H1 (cell line): ENCODE measurements around the gene OPCML. TPM values are rescaled to one million over a fixed set of nuclear protein-coding genes. Genes with fewer than 3 reads are reported as not detected.

Source experiments
- CTCF ChIA-PET: fragments of 300-600 bp; sonication (Branson Sonifier 250); formaldehyde crosslinking; loops from one replicate; lab custom pipeline; 2021; ENCODE audit not compliant: partially characterized antibody; lab: Charles Lee
- POLR2A ChIA-PET: fragments of 300-600 bp; sonication (Branson Sonifier 250); formaldehyde crosslinking; loops from one replicate; lab custom pipeline; 2021; ENCODE audit warnings: inconsistent platforms; ENCODE audit not compliant: partially characterized antibody; lab: Charles Lee
- DNase-seq, 2 experiments: peaks; one replicate each; pipeline versions ENCODE4 v3.0.0 to v3.0.0-alpha.2; 2010 to 2022; ENCODE audit warnings: low spot score in 2 of 2, low read depth in 1 of 2, mixed read lengths in 1 of 2
- FAIRE-seq: peaks from 2 replicates; lab custom pipeline; 2011; peaks lifted over from hg19 to GRCh38; lab: Jason Lieb, UNC
- H2AFZ ChIP-seq: 2 replicates; pipeline ENCODE4 v1.8.1; 2012; ENCODE audit warnings: low read length, inconsistent platforms
- H2AK5ac ChIP-seq: 2 replicates; pipeline ENCODE4 v1.6.1; 2013; ENCODE audit warnings: low read depth, low read length
- H2BK120ac ChIP-seq: replicated peaks from 2 replicates; pipeline ENCODE3; 2013; ENCODE audit warnings: low read depth, low read length, inconsistent platforms
- H2BK12ac ChIP-seq: 2 replicates; pipeline ENCODE4 v1.6.1; 2013; ENCODE audit warnings: low read depth, low read length
- H2BK15ac ChIP-seq: 2 replicates; pipeline ENCODE4 v1.6.1; 2013; ENCODE audit warnings: low read length
- H2BK20ac ChIP-seq: 2 replicates; pipeline ENCODE4 v1.6.1; 2013; ENCODE audit warnings: low read length
- H2BK5ac ChIP-seq: 2 replicates; pipeline ENCODE4 v1.6.1; 2013; ENCODE audit warnings: low read depth, low read length
- H3K14ac ChIP-seq: 2 replicates; pipeline ENCODE4 v1.6.1; 2013; ENCODE audit warnings: inconsistent platforms; ENCODE audit not compliant: insufficient read length
- H3K18ac ChIP-seq: 2 replicates; pipeline ENCODE4 v1.6.1; 2013; ENCODE audit warnings: low read length; ENCODE audit errors: extremely low read depth
- H3K23ac ChIP-seq: 2 replicates; pipeline ENCODE4 v1.6.1; 2013; ENCODE audit warnings: inconsistent platforms; ENCODE audit not compliant: insufficient read length
- H3K23me2 ChIP-seq: 2 replicates; pipeline ENCODE4 v1.6.1; 2013; ENCODE audit warnings: low read depth, low read length
- H3K27ac ChIP-seq: 2 replicates; pipeline ENCODE4 v1.6.1; 2011; ENCODE audit warnings: low read depth, low read length, inconsistent platforms
- H3K27me3 ChIP-seq, 4 experiments: replicated peaks in 1 of 4; 1 replicate in 1 of 4; 2 replicates in 3 of 4; pipeline versions ENCODE4 v1.6.1 to v1.8.1; 2011 to 2013; ENCODE audit warnings: low read length in 3 of 4, mild to moderate bottlenecking in 3 of 4, inconsistent platforms in 2 of 4, mixed read lengths in 2 of 4, moderate library complexity in 1 of 4; ENCODE audit not compliant: control insufficient read depth in 3 of 4, insufficient read depth in 3 of 4; ENCODE audit errors: extremely low read depth in 1 of 4
- H3K36me3 ChIP-seq, 4 experiments: 2 replicates each; pipeline versions ENCODE4 v1.6.1 to v1.8.1; 2011 to 2013; ENCODE audit warnings: mild to moderate bottlenecking in 4 of 4, low read length in 3 of 4, moderate library complexity in 2 of 4, control low read depth in 1 of 4, inconsistent platforms in 1 of 4; ENCODE audit not compliant: insufficient read depth in 4 of 4, control insufficient read depth in 2 of 4
- H3K4ac ChIP-seq: replicated peaks from 2 replicates; pipeline ENCODE3; 2013; ENCODE audit warnings: low read length, low read depth, mixed read lengths, inconsistent platforms; ENCODE audit not compliant: insufficient read length
- H3K4me1 ChIP-seq, 4 experiments: replicated peaks in 1 of 4; 1 replicate in 1 of 4; 2 replicates in 3 of 4; pipeline versions ENCODE4 v1.6.1 to v1.8.1; 2011 to 2013; ENCODE audit warnings: low read length in 3 of 4, inconsistent platforms in 2 of 4, mixed read lengths in 1 of 4; ENCODE audit not compliant: insufficient read depth in 4 of 4, control insufficient read depth in 3 of 4
- H3K4me2 ChIP-seq, 2 experiments: 2 replicates each; pipeline versions ENCODE4 v1.6.1 to v1.8.1; 2011 to 2013; ENCODE audit warnings: low read depth in 2 of 2, low read length in 2 of 2, control low read depth in 1 of 2, inconsistent platforms in 1 of 2, mild to moderate bottlenecking in 1 of 2; ENCODE audit not compliant: insufficient read depth in 1 of 2
- H3K4me3 ChIP-seq, 4 experiments: fragments of 200-600, 300-600 bp in 1 of 4; sonication (generic), shearing (Covaris generic), sonication (Bioruptor Twin) in 1 of 4; 2 replicates each; pipeline versions ENCODE4 v1.5.1 to v1.8.1; 2011 to 2016; ENCODE audit warnings: low read length in 4 of 4, low read depth in 3 of 4, control low read depth in 2 of 4, inconsistent platforms in 2 of 4, mild to moderate bottlenecking in 2 of 4, mixed read lengths in 1 of 4, moderate library complexity in 1 of 4; ENCODE audit not compliant: insufficient read depth in 2 of 4; ENCODE audit errors: extremely low read depth in 1 of 4
- H3K56ac ChIP-seq: replicated peaks from 2 replicates; pipeline ENCODE3; 2013; ENCODE audit warnings: low read depth, mild to moderate bottlenecking, mixed read lengths, low read length, inconsistent platforms; ENCODE audit not compliant: insufficient read length
- H3K79me1 ChIP-seq: 2 replicates; pipeline ENCODE4 v1.6.1; 2013; ENCODE audit warnings: low read depth, low read length, control low read depth
- H3K79me2 ChIP-seq, 2 experiments: 2 replicates each; pipeline versions ENCODE4 v1.6.1 to v1.8.1; 2012 to 2013; ENCODE audit warnings: low read length in 2 of 2, mild to moderate bottlenecking in 2 of 2, inconsistent platforms in 1 of 2; ENCODE audit not compliant: insufficient read depth in 2 of 2, control insufficient read depth in 1 of 2
- H3K9ac ChIP-seq, 4 experiments: replicated peaks in 1 of 4; 1 replicate in 1 of 4; 2 replicates in 3 of 4; pipeline versions ENCODE4 v1.6.1 to v1.8.1; 2011 to 2013; ENCODE audit warnings: low read depth in 3 of 4, low read length in 3 of 4, control low read depth in 2 of 4, mild to moderate bottlenecking in 2 of 4, moderate library complexity in 2 of 4, inconsistent platforms in 1 of 4; ENCODE audit errors: extremely low read depth in 1 of 4
- H3K9me3 ChIP-seq, 2 experiments: 2 replicates each; pipeline versions ENCODE4 v1.6.1 to v1.8.1; 2012 to 2013; ENCODE audit warnings: mild to moderate bottlenecking in 2 of 2, moderate library complexity in 2 of 2, control low read depth in 1 of 2, inconsistent platforms in 1 of 2, low read depth in 1 of 2, low read length in 1 of 2, mixed read lengths in 1 of 2; ENCODE audit not compliant: insufficient read depth in 2 of 2
- H4K20me1 ChIP-seq, 2 experiments: replicated peaks in 1 of 2; 2 replicates each; pipeline versions ENCODE3 to v1.8.1; 2011 to 2013; ENCODE audit warnings: inconsistent platforms in 2 of 2, low read length in 2 of 2, mild to moderate bottlenecking in 1 of 2; ENCODE audit not compliant: insufficient read depth in 2 of 2, control insufficient read depth in 1 of 2
- H4K5ac ChIP-seq: 2 replicates; pipeline ENCODE4 v1.6.1; 2013; ENCODE audit warnings: low read length, low read depth, mixed read lengths, inconsistent platforms; ENCODE audit not compliant: insufficient read length
- H4K8ac ChIP-seq: 2 replicates; pipeline ENCODE4 v1.8.0; 2013; ENCODE audit warnings: mild to moderate bottlenecking, moderate library complexity, low read length, inconsistent platforms; ENCODE audit not compliant: insufficient read depth; ENCODE audit errors: extremely low read depth
- H4K91ac ChIP-seq: replicated peaks from 2 replicates; pipeline ENCODE3; 2013; ENCODE audit warnings: low read length, mixed read lengths, inconsistent platforms; ENCODE audit not compliant: insufficient read length
- RAD21 ChIP-seq, 2 experiments: IDR thresholded peaks in 1 of 2; conservative IDR thresholded peaks in 1 of 2; 2 replicates each; pipeline ENCODE4 v1.6.1; 2011; ENCODE audit warnings: low read depth in 2 of 2, low read length in 2 of 2, improper control_type of control experiment in 1 of 2, inconsistent platforms in 1 of 2, mild to moderate bottlenecking in 1 of 2, moderate library complexity in 1 of 2
- WGBS, 2 experiments: shearing (Covaris generic) in 1 of 2; methylation state at CpG; one replicate each; pipeline versions ENCODE4 v1.1.6 to v1.1.7; 2013 to 2015; ENCODE audit warnings: low lambda C conversion rate in 2 of 2, mixed read lengths in 2 of 2, inconsistent platforms in 1 of 2, low coverage in 1 of 2, missing lambda C conversion rate in 1 of 2; ENCODE audit not compliant: insufficient replicate concordance in 2 of 2, insufficient coverage in 1 of 2, insufficient read length in 1 of 2; ENCODE audit errors: extremely low coverage in 1 of 2, missing lambda C conversion rate in 1 of 2; 5-methylcytosine and 5-hydroxymethylcytosine counted together
- polyA plus RNA-seq, 7 experiments: library from polyadenylated mRNA; depleted of rRNA in 3 of 7; stranded (reverse) in 5 of 7; unstranded in 2 of 7; fragments of >200 nt in 5 of 7; fragments of 200-250 nt in 2 of 7; gene quantifications; 1 replicate in 5 of 7; 2 replicates in 1 of 7; 4 replicates in 1 of 7; pipeline versions ENCODE4 v1.2.1 to v1.2.3, GENCODE V29; 2011 to 2013; ENCODE audit warnings: missing spikeins in 2 of 7, mixed read lengths in 2 of 7
- total RNA-seq: library from RNA; stranded (reverse); fragmentation: NEBNext Ultra II Directional; extraction: Animal tissue kit (Norgen Biotek cat#: 25700); gene quantifications from 2 replicates; pipeline ENCODE4 v1.2.1, GENCODE V29; 2021

The OPCML gene
- total and polyA plus RNA-seq, 2 of the 8 experiments (the other 6 are each of a cell fraction or from before 2014, with no cell fraction given) = 2.3 to 3.1 TPM

- 96% methylated on average over 2 of the region's 2 CpGs; no CpG with 5 or more reads in 1 of the 2 experiments for WGBS, 2 experiments
- H3K4ac ChIP-seq = no peak overlapping the region
- no peak for TF ChIP-seq RAD21 (IDR thresholded peaks at IDR 0.05 in 1 of 2, conservative IDR thresholded peaks at IDR 0.05 in 1 of 2; ENCODE audit: low read depth in 2 of 2, low read length in 2 of 2)
- no peak overlapping the region for H3K14ac ChIP-seq
- H2BK5ac ChIP-seq = no peak overlapping the region
- no peaks in the 10 kb centered on the region for H3K27me3 ChIP-seq
- H3K36me3 ChIP-seq = no peaks in the 10 kb centered on the region
- no peak overlapping the region for H3K56ac ChIP-seq
- H3K23me2 ChIP-seq = no peaks in the 10 kb centered on the region
- DNase-seq (no peak), FAIRE-seq (no peak)
- no peak overlapping the region for H3K4me2 ChIP-seq
- no peak overlapping the region for H3K27ac ChIP-seq
- POLR2A ChIA-PET = no interaction called here
- H2BK20ac ChIP-seq = no peak overlapping the region
- H2AK5ac ChIP-seq = no peak overlapping the region
- H2AFZ ChIP-seq = no peak overlapping the region
- no peak overlapping the region for H4K8ac ChIP-seq
- H3K9ac ChIP-seq = no peak overlapping the region
- H4K91ac ChIP-seq = no peak overlapping the region
- no peak overlapping the region for H2BK15ac ChIP-seq
- CTCF ChIA-PET = no interaction called here
- no peak overlapping the region for H2BK120ac ChIP-seq
- peaks cover 0 to 3% (median 0%) of the 10 kb centered on the region in 4 experiments; a peak in 2 of 7 replicates for H3K4me1 ChIP-seq
- no peaks in the 10 kb centered on the region for H4K20me1 ChIP-seq
- no peaks in the 10 kb centered on the region for H3K79me1 ChIP-seq
- H3K23ac ChIP-seq = no peak overlapping the region
- H2BK12ac ChIP-seq = no peak overlapping the region
- H4K5ac ChIP-seq = no peak overlapping the region
- no peaks in the 10 kb centered on the region for H3K79me2 ChIP-seq
- no peak overlapping the region for H3K18ac ChIP-seq
- no peak overlapping the region for H3K4me3 ChIP-seq
- no peaks in the 10 kb centered on the region for H3K9me3 ChIP-seq
Observed at GRCh38 chr11:132421555-132421954, 1110.7 kb downstream of the OPCML start.
